Non-pigmented ciliary epithelial cell (primary cell): ENCODE results near the gene TADA2B.
A peak's percentile ranks its signal among the peaks of the same experiment; 100 is the strongest.

Experiments used
- DNase-seq: peaks from one replicate; pipeline ENCODE4 v3.0.0-alpha.2; 2010; ENCODE audit warnings: low read depth

TADA2B gene

DNA sequence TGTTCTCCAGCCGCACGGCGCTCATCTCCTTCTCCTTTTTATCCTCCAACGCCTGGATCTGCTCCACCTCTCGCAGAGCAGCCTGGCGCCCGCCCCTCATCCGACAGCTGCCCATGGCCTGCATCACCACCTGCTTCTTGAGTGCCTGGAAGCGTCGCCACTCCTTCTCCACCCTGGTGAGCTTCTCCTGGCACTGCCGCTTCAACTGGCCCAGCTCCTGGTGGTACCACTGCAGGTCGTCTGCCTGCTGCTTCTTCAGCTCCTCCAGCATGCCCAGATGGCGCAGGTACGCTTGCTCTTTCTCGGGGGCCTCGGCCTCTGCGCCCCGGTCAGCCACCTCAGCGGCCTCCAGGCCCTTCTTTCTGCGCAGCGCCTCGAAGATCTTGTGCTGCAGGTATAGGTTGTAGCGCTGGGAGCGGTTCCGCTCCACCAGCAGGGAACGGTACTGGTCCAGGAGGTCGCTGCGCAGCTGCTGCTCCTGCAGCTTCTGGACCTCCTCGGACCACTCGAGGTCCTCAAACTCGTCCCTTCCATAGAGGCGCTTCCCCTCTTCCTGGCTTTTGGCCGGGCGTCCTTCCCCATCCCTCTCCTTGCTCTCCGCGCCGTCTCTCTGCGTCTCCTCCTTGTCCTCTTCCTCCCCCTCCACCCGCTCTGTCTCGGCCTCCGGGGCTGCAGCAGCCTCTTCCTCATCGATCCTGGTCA lies 1.2 kb upstream of the TADA2B start:
- DNase-seq, result no peak

DNA sequence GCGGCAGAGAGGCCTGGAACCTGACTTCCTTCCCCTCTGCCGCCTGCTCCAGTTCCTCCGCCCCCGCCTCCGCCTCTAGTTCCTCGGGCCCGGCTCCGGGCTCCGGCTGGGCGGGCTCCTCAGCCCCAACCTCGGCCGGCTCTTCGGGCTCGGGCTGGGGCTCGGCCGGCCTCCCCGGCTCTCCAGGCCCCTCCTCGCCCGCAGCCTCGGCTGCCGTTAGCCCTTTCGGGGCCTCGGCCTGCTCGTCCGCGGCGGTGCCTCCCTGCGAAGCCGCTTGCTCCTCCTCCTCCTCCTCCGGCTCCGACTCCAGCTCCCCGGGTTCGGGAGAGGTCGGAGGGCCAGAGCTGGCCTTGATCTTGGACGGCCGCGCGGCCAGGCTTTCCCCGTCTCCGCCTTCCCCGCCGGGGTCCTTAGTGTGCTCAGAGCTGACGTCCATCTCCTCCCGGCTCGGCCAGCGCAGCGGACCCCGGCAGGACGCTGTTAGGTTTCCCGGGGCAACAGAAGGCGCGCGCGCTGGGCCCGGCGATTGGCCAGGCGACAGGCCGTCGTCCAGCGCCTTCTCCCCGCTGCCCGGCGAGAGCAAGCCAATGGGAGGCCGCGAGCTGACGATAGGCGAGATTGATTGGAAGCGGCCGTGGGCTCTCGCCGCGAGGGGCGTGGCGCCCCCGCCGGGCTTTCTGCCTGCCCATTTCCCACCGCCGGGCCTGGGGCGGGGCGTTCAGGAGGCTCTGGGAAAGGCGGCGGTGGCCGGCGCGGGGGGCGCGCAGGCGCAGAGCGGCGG lies 479 bp upstream of the TADA2B start:
- DNase-seq, result peak; percentile 84

DNA sequence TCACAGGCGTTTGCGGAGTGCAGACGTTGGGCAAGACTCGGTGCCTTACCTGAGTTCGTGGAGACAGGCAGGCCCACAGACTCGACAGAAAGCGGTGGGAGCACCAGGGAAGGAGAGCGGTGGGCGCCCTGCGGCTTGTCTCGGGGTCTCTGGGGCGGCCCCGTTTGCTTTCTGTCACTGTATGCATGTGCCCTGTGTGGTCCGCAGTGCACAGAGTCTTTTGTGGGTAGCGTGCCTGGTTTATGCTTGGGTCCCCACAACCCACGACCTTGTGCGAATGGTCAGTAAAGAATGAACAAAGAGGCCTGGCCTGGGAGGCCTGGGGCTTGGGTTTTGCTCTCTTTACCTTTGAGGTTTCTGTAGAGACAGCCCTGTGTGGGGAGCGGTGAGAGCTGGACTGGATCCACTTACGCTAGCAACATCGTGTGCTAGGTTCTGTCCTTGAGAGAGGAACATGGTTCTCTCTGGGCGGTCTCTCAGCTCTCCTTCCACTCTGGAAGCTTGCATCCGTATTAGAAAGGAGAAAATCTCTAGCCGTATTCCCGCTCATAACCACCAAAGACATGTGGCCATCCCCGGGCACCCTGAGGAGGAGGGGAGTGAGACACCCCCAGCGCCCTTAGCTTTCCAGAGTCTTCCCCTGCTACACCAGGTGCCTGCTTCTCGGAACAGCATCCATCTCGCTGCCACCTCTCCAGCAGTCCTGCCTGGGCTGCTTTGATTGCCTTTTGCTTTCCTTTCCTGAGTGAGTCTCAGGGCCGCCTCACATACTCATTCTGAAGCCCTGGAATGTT lies 1.2 kb downstream of the TADA2B start:
- no peak for DNase-seq

DNA sequence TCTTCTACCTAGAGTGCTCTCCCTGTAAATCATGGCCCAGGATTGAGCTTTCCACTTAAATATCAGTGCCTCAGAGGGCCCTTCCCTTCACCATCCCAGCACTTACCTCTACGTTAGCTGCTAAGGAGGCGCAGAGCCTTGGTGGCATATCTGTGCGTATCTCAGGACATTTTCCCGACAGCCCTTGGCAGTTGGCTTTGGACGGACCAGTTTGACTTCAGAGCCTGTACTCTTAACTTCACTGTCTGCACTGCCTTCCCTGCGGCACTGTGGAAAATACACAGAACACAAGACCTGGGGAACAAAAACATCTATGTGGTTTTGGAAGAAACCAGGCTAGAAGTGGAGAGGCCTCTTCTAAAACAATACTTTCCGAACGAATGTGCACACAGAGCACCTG lies 2.4 kb downstream of the TADA2B start:
- no peak for DNase-seq

DNA sequence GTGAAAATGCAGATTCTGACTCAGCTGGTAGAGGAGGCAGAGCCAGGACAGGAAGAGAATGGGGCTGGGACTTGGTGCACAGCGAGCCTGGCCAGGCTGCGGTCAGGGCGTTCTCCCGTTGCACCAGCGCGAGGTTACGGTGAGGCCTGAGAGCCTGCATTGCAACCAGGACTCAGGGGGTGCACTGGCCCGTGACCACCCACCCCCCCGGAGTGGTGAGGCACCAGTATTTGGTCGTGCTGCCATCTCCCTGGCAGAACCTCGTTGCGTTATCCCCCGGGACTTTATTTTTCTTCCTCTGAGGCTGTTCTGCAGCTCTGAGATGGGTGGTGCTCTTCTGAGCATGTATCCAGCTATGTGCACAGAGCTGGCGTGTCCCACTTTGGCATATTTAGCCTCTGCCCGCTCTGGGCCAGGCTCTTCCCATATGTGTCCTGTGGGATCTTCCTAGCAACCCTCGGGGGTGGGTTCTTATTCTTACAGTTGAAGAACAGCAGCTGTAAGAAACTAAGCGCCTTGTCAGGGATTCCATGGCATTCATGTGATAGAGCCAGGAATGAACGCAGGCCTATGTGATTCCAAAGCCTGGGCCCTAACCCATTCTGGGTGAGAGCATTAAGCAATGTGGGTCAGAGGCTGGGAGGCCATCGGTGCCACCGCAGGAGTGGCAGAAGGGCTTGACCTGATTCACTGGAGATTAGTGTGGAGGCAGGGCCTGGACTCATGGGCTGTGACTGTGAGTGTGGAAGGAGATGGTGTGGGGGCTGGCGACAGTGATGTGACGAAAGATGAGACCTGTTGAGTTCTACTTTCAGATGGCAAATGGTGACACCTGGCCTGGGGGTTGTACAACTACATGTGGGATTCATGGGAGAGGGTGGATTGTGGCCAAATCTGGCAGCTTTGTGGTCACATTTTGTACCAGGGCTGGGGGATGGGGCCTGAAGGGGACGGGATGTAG lies 3.1 kb downstream of the TADA2B start:
- no peak for DNase-seq

DNA sequence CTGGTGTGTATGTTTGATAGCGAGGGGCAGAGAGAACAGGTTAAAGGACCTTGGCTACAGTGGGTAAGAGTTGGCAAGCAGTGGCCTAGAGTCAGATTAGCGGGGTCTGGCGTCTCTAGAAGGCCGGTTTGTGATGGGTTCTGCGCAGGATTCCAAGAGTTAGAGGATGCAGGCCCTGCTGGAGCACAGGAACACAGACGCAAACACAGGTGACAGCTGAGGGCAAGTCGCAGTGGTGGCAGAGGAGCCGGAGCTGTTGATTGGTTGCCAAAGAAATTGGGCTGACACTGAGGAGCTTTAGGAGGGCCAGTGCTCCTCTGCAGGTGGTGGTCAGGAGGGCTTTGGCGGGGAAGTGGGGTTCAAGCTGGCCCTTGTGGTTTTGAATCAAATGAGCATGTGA lies 3.8 kb downstream of the TADA2B start:
- no peak for DNase-seq

DNA sequence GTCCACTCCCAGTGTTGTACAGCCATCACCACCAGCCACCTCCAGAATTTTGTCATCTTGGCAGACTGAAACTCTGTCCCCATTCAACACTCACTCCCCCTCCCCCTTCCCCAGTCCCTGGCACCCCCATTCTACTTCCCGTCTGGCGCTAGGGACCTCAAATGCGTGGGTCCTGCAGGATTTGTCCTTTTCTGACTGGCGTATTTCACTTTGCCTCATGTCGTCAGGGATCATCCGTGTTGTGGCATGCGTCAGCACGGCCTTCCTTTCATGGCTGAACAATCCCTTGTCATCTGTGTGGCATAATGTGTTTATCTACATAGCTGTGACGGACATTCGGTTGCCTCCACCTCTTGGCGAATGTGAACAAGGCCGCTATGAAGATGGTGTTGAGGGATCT lies 5.5 kb downstream of the TADA2B start:
- DNase-seq, result no peak

DNA sequence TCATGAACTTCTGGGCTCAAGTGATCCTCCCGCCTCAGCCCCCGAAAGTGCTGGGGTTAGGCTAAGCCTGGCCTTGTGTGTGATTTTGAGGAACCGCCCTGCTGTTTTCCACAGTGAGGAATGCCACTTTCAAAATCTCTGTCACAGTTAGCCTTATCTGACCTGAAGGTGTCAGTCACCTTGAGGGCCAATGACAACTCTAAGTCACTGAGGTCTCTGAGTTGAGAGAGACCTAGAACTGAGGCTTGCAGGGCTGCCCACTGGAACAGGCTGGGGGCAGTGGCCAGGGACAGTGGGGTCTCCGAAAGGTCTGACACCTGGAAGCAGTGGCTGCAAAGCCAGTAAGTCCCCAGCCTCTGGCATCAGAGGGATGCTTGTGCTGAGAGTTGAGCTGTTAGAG lies 6.1 kb downstream of the TADA2B start:
- DNase-seq, result no peak

DNA sequence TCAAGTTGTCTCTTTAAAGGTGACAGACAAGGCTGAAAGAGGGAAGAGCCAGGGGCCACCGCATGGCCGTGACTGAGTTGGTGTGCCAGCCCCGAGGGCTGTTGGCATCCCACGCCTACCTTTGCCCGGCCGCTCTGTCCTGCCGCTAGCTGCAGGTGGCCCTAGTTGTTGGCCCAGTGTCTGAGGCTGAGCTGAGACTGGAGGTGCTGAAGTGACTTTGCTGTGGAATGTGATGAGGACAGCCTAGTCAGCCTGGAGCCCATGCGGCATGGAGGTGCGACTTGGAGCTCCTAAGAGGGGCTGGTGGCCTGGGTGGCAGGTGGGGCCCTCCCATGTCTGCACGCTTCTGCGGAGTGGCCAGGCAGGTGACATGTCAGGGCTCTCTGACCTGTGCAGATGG lies 6.6 kb downstream of the TADA2B start:
- no peak for DNase-seq

DNA sequence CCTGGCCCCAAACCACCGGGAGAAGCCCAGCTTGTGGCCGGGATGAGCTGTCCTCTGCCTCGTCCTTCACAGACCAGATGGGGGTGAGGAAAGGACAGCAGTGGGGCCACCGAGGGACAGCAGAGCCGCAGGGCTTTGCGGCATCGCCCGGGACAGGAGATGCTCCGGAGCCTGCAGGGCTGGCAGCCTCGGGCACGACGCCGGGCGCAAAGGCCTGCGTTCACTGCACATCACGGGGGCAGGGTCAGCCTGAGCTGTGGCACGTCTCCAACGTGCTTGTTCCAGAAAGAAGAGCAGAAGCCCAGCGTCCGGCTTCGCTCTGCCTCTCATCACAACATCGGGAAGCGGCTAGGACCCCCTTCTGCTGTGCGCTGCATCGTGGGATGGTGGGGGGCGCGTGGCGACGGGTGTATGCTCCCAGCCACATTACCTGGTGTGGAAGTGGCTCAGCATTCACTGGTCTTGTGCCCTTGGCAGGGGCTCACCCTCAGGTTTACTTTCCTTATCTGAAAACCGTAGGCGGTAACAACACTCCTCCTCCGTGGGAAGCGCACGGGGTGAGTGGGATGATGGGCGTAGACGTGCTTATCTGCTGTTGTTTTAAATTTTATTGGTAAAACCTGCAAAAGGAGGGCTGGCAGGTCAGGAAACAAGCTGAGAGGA lies 7.4 kb downstream of the TADA2B start:
- DNase-seq, result no peak

DNA sequence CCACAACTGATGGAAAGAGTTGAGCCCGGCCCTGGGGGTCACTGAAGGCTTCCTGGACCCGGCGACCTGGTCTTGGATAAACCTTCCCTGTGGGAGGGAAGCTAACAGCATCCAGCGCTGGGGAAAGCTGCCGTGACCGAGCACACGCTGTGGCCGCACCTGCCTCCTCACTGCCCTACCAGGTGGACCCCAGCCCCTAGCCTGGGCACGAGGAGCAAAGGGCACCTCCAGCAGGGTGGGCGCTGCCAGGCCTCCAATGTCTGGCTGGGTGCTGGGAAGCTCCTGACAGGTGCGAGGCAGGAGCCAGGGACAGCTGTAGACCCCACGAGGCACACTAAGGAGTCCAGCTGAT lies 7.9 kb downstream of the TADA2B start:
- DNase-seq, result no peak

DNA sequence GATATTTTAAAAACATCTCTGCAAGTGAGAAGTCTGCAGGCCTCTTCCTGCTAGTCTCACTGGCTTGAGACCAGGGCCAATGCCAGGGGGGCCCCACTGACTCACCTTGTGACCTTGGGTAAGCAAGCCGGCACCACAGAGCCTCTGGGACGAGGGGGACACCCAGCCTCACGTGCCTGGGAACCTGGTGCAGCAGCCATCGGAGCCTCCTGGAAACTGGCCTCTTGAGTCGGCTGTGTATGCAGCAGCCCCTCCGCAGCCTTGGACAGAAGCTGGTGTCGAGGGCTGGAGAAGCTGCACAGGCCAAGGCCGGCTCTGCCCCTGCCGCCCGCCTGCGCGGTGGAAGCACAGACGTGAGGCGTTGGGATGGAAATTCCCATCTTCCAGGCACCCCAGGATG lies 8.7 kb downstream of the TADA2B start:
- no peak for DNase-seq

DNA sequence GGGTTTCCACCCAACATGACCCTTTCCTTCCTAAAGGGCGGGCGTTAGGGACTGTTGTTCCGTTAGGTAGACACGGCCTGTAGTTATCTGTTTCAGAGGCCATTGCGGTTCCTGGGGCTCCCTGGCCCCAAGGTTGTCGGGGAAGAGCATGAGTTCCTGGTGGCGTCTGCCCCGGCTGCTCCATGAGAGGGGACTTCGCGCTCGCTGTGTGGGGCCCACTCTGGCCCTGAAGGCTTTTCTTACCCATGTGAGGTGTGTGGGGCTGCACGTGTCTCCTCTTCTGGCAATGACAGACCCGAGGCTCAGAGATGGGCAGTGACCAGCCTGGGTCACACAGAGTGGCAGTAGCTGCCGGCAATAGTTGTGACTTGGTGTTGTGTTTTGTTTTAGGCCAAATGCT lies 9.1 kb downstream of the TADA2B start:
- no peak for DNase-seq

DNA sequence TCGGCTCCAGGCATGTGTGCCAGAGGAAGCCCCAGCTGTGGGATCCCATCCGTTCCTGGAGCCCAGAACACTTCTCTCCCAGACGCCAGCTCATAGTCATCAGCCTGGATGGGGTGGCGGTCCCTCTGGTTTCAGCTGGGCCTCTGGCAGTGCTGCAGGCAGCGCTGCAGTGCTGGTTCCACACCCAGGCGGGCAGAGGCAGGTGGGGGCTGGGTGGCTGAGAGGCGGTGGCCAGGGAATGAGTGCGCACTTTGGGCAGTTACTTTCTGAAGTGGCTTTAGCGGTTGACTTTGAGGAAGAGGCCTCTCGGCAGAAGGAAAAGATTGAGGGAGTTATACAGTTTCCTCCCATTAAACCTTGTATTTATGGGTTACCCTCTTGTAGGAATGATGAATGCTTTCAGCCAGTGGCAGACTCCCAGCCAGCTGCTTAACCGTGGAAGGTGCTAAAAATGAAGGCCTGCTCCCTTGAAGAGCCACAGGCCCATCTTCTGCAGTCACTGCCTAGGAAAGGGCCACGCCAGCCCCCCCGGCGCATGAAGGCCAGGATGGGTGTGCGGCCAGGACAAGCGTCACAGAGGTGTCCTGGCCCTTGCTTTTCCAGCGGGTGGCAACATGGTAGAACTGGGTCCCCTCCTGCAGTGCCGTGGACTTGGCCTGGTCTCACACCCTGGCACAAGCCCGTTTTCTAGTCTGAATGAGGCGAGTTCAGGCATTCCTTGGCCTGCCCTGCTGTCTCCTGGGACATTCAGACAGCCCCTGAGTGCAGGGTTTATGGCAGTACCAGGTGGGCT lies 9.9 kb downstream of the TADA2B start:
- no peak for DNase-seq

DNA sequence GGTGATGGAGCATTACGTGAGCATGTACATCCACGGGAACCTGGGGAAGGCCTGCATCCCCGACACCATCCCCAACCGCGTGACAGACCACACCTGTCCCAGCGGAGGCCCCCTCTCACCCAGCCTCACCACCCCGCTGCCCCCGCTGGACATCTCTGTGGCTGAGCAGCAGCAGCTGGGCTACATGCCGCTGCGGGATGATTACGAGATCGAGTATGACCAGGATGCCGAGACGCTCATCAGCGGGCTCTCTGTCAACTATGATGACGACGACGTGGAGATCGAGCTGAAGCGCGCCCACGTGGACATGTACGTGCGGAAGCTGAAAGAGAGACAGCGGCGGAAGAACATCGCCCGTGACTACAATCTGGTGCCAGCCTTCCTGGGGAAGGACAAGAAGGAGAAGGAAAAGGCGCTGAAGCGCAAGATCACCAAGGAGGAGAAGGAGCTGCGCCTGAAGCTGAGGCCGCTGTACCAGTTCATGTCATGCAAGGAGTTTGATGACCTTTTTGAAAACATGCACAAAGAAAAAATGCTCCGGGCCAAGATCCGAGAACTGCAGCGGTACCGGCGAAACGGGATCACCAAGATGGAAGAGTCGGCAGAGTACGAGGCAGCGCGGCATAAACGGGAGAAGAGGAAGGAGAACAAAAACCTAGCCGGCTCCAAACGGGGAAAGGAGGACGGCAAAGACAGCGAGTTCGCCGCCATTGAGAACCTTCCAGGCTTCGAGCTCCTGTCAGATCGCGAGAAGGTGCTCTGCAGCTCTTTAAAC lies 11.1 kb downstream of the TADA2B start:
- no peak for DNase-seq

DNA sequence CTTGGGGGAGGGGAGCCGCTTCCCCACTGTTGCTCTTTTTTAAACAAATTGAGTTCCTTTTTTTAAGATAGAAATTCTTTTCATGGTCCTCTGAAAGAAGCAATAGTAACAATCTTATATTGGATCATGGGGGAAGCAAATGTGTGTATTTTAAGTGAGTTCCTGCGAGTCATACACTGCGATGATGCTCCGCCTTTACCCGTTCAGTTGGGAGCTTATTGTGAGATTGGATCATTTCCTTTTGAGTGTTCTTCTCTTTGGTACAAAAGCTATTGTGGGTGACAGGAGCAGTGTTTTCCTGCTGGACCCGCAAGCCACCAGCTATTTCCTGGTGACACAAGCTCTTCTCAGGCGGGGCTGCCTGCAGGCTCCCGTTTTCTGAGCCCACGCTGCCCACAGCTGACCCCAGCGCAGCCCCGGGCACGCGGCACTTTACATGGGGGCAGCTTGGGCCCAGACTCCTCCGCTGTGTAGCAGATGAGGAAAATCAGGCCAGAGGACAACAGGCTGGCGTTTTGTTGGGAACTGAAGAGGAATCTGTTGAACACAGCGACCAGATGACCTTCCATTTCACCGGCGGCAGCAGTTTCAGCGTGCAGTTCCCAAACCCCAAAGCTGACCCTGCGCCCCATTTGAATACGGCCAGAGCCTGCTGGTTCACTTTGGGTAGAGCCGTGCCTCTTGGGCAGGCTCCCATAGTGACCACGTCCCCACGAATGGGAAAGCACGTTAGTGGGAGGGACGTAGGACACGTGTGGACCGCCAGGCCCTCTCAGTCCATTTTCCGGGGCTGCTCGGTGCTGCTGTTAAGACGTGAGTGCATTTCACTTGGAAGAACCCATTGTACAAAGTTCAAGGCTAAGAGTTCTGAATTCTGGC lies 12.2 kb downstream of the TADA2B start:
- no peak for DNase-seq

DNA sequence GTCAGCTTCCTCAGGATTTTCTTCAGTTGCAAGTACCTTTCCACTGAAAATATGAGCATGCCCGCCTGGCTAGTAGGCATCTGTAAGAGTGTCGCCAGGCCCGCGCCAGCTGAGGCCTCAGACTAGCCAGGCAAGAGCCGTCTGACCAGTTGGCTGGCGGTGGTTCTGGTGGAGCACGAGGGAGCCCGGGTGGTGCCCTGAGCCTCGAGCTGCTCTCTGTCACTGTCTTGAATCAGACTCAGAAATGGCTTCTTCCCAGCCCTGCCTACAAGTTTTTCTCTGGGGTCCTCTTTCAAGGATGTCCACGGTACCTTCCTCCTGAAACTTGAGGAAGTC lies 12.8 kb downstream of the TADA2B start:
- DNase-seq, result no peak

DNA sequence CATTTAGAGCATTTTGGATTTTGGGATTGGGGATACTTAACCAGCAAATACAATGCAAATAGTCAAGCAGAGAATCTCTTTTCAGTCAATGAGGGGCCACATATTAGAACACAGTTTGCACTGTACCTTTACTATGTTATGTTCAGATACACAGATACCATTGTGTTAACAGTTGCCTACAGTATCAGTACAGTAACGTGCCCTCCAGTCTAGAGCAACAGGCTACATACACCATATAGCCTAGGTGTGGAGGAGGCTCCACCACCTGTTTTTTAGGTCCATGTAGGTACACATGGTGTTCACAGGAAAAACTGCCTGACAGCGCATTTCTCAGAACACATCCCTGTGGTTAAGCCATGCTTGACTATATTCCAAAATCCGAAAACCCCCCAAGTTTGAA lies 15.6 kb downstream of the TADA2B start:
- DNase-seq, result no peak

DNA sequence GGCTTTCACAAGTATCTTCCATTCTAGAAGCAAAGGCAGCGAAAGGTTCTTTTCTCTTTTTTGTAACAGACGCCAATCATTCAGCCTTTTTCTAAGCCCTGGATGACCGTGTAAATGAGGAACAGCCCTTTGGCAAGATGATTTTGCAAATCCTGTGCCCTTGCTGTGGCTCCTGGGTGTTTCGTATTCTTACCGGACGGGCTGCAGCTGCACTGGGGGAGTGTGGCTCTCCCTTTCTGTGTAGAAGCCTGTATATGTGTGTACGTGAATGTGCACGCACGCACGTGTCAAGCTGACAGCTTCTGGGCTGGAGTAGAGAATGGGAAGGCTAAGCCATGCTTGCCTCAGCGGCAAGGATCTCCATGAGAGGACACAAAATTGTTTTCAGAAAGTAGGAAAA lies 16.5 kb downstream of the TADA2B start:
- DNase-seq, result no peak
